ENCODE results near the gene ZBTB7B.
A peak's percentile ranks its signal among the peaks of the same experiment; 100 is the strongest.

The ZBTB7B gene

GRCh38 chr1:155060736-155061135 lies 58.1 kb downstream of the ZBTB7B start:
- Histone ChIP-seq H3K4me1 (peaks cover 37% of the 10 kb centered on the region), H3K9ac (no peak overlapping the region), H3K27me3 (no peaks in the 10 kb centered on the region), H3K4me3 (no peak overlapping the region), H3K4me2 (peak overlapping the region; percentile 92), H3K9me3 (no peaks in the 10 kb centered on the region), H3K27ac (no peak overlapping the region), H3K36me3 (peaks cover 55% of the 10 kb centered on the region), H4K20me1 (peaks cover 33% of the 10 kb centered on the region)
- no peak for TF ChIP-seq Cebpa-rat (IDR thresholded peaks at IDR 0.05)

- TF ChIP-seq Cebpa-rat (IDR thresholded peaks at IDR 0.05), result no peak
- Histone ChIP-seq H4K20me1 (peaks cover 42% of the 10 kb centered on the region), H3K4me3 (peak overlapping the region; percentile 92), H3K27me3 (no peaks in the 10 kb centered on the region), H3K36me3 (peaks cover 54% of the 10 kb centered on the region), H3K9me3 (no peaks in the 10 kb centered on the region), H3K27ac (no peak overlapping the region), H3K9ac (no peak overlapping the region), H3K4me1 (peaks cover 45% of the 10 kb centered on the region), H3K4me2 (peak overlapping the region; percentile 92)
Measured at GRCh38 chr1:155061381-155062150, 59.0 kb downstream of the ZBTB7B start.

- Histone ChIP-seq H3K27ac (no peak overlapping the region), H3K4me1 (peaks cover 52% of the 10 kb centered on the region), H4K20me1 (peaks cover 48% of the 10 kb centered on the region), H3K36me3 (peaks cover 54% of the 10 kb centered on the region), H3K9me3 (no peaks in the 10 kb centered on the region), H3K9ac (no peak overlapping the region), H3K27me3 (no peaks in the 10 kb centered on the region), H3K4me2 (peak overlapping the region; percentile 92), H3K4me3 (peak overlapping the region; percentile 92)
- TF ChIP-seq Cebpa-rat (IDR thresholded peaks at IDR 0.05), result no peak
Measured at GRCh38 chr1:155062151-155062686, 59.6 kb downstream of the ZBTB7B start.

- no peak overlapping the region for H3K27ac ChIP-seq
- H3K27me3 ChIP-seq, result no peaks in the 10 kb centered on the region
- TF ChIP-seq Cebpa-rat (IDR thresholded peaks at IDR 0.05), result no peak
- H3K4me3 ChIP-seq, result peak overlapping the region; percentile 92
- peak overlapping the region; percentile 87 for H3K9ac ChIP-seq
- H3K36me3 ChIP-seq, result peaks cover 54% of the 10 kb centered on the region
- peaks cover 50% of the 10 kb centered on the region for H4K20me1 ChIP-seq
- H3K9me3 ChIP-seq, result no peaks in the 10 kb centered on the region
- peaks cover 58% of the 10 kb centered on the region for H3K4me1 ChIP-seq
- H3K4me2 ChIP-seq, result peak overlapping the region; percentile 92
Measured at GRCh38 chr1:155062702-155063411, 60.3 kb downstream of the ZBTB7B start.

GRCh38 chr1:155063550-155064110 lies 61.0 kb downstream of the ZBTB7B start, which contains the start of gene EFNA4:
Gene EFNA4 (plus strand): TSS chr1:155063740. CDS start chr1:155063824, 84 bp downstream.
- Histone ChIP-seq H3K4me1 (peaks cover 66% of the 10 kb centered on the region), H3K9ac (peak within 1 kb of the TSS; percentile 87), H3K4me2 (peak within 1 kb of the TSS; percentile 92), H3K27ac (peak within 1 kb of the TSS; percentile 89), H3K9me3 (no peaks in the 10 kb centered on the region), H3K27me3 (no peaks in the 10 kb centered on the region), H4K20me1 (peaks cover 50% of the 10 kb centered on the region), H3K4me3 (peak within 1 kb of the TSS; percentile 92), H3K36me3 (peaks cover 54% of the 10 kb centered on the region)
- TF ChIP-seq Cebpa-rat (IDR thresholded peaks at IDR 0.05), result no peak

- no peak for TF ChIP-seq Cebpa-rat (IDR thresholded peaks at IDR 0.05)
- peak overlapping the region; percentile 92 for H3K4me3 ChIP-seq
- H3K36me3 ChIP-seq, result peaks cover 54% of the 10 kb centered on the region
- no peaks in the 10 kb centered on the region for H3K27me3 ChIP-seq
- H4K20me1 ChIP-seq, result peaks cover 50% of the 10 kb centered on the region
- H3K4me2 ChIP-seq, result peak overlapping the region; percentile 92
- no peaks in the 10 kb centered on the region for H3K9me3 ChIP-seq
- peak overlapping the region; percentile 89 for H3K27ac ChIP-seq
- peaks cover 72% of the 10 kb centered on the region for H3K4me1 ChIP-seq
- peak overlapping the region; percentile 87 for H3K9ac ChIP-seq
Measured at GRCh38 chr1:155064111-155064831, 61.7 kb downstream of the ZBTB7B start.

GRCh38 chr1:155064832-155065429 lies 62.3 kb downstream of the ZBTB7B start:
- Histone ChIP-seq H3K9ac (peak overlapping the region; percentile 87), H3K27me3 (no peaks in the 10 kb centered on the region), H3K9me3 (no peaks in the 10 kb centered on the region), H4K20me1 (peaks cover 50% of the 10 kb centered on the region), H3K27ac (no peak overlapping the region), H3K4me1 (peaks cover 79% of the 10 kb centered on the region), H3K4me3 (peak overlapping the region; percentile 92), H3K36me3 (peaks cover 49% of the 10 kb centered on the region), H3K4me2 (peak overlapping the region; percentile 92)
- TF ChIP-seq Cebpa-rat (IDR thresholded peaks at IDR 0.05), result no peak

GRCh38 chr1:155066777-155067176 lies 64.2 kb downstream of the ZBTB7B start:
- TF ChIP-seq Cebpa-rat (IDR thresholded peaks at IDR 0.05), result no peak
- peak overlapping the region; percentile 58 for H3K27ac ChIP-seq
- peak overlapping the region; percentile 100 for H3K4me2 ChIP-seq
- H3K27me3 ChIP-seq, result no peaks in the 10 kb centered on the region
- peak overlapping the region; percentile 3; the same call in 1 of the 2 replicates for H3K4me3 ChIP-seq
- peak overlapping the region; percentile 65 for H3K9ac ChIP-seq
- H3K9me3 ChIP-seq, result no peaks in the 10 kb centered on the region
- H3K4me1 ChIP-seq, result peaks cover 90% of the 10 kb centered on the region
- H4K20me1 ChIP-seq, result peaks cover 37% of the 10 kb centered on the region
- H3K36me3 ChIP-seq, result peaks cover 36% of the 10 kb centered on the region

All from BLaER1 (cell line).